AG10803 (cell line): ENCODE measurements around the gene ELK3.

Experiments used
- DNase-seq: peaks from one replicate; pipeline ENCODE4 v3.0.0; 2010; ENCODE audit warnings: low read depth
- H3K4me3 ChIP-seq: 2 replicates; pipeline ENCODE4 v1.5.1; 2011; ENCODE audit warnings: mild to moderate bottlenecking, low read length, control low read depth
- TF ChIP-seq, protein P1 (sequence below): conservative IDR thresholded peaks from 2 replicates; pipeline ENCODE4 v1.5.1; 2011; ENCODE audit warnings: mild to moderate bottlenecking, low read length, control low read depth, inconsistent platforms

Gene ELK3

DNA sequence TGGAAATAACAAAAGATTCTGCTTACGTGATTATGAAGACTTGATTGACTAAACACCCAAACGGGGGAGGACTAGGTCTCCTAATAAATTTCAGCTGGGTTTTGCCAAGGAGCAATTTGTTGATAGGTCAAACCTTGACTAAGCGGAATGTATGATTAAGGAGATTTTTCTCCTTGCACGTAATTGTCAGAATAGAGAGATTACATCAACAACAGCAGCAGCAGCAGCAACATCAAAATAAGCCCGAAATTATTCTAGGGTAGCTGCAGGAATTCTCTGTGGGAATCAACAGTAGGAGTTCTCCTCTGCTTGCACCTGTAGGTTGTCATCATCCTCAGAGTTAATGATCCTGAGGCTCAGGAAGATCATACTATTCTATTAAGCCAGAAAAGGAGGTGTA, 10.2 kb downstream of the ELK3 start:
- H3K4me3 ChIP-seq: no peak overlapping the region
- TF ChIP-seq, protein P1, sequence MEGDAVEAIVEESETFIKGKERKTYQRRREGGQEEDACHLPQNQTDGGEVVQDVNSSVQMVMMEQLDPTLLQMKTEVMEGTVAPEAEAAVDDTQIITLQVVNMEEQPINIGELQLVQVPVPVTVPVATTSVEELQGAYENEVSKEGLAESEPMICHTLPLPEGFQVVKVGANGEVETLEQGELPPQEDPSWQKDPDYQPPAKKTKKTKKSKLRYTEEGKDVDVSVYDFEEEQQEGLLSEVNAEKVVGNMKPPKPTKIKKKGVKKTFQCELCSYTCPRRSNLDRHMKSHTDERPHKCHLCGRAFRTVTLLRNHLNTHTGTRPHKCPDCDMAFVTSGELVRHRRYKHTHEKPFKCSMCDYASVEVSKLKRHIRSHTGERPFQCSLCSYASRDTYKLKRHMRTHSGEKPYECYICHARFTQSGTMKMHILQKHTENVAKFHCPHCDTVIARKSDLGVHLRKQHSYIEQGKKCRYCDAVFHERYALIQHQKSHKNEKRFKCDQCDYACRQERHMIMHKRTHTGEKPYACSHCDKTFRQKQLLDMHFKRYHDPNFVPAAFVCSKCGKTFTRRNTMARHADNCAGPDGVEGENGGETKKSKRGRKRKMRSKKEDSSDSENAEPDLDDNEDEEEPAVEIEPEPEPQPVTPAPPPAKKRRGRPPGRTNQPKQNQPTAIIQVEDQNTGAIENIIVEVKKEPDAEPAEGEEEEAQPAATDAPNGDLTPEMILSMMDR: no peak
- no peak for DNase-seq

DNA sequence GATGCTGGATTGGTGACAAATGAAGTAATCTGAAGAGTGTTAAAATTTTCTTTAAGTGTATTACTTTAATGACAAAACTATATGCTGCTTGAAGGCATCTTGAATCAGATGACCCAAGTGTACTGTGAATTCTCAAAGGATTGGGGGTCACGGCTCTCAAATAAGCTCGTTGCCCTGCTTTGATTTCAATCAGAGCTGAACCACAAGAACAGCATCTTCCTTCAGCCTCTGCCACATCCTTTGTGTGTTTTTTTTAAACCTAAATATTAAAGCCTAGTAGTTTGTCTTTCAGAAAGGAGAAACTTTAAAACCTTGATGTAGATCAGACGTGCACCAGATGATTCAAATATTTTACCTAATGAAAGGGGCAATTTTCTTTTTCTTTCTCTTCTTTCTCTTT, 11.7 kb downstream of the ELK3 start:
- TF ChIP-seq, protein P1: no peak
- no peak overlapping the region for H3K4me3 ChIP-seq
- no peak for DNase-seq

DNA sequence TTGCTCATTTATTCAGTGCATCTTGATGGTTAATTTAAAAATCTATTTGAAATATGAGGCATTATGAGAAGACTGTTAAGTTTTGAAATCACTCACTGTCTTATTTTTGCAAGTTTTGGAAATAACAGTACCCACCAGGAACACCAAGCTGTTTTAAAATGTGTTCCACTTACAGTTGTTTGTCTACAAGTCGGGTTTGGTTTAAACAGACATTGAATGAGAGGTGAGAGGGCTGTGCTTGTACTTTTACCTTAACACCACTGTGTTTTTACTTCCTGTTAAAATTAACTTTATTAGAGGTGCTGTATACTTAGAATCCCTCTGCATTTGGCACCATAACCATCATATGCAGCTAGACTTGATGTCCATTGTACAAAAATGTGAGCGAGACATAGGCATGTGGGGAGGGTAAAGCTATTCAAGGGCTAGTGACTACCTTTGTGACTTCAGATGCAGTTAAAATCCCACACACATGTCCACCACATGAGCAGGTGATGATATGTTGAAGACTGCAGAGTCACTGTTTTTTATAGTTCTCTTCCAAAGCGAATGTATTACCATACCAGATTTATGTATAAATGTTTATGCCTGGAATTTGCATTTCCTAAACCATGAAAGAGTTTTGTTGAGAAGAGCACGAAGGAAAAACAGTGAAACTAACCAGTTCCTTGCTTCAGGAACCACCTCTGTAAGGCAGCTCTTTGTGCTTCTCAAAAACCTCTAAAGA, 12.9 kb downstream of the ELK3 start:
- H3K4me3 ChIP-seq: no peak overlapping the region
- TF ChIP-seq, protein P1: no peak
- no peak for DNase-seq

DNA sequence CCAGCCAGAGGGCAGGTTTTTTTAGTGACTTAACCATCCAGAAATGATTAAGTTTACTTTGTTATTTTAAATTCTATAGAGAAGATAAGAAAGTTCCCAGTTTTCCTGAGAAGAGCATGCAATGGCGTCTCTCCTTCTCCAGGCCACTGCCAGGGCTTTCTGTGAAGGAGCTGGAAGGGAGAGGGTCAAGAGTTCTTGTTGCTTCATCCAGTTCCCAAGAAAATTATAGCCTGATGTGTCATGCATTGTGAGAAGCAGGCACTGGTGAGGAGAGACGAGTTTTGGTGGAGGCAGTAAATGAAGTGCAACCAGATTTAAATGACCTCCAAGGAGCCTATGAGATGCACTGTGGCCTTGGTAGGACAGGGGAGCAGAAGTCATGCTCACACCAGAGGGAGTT, 14.2 kb downstream of the ELK3 start:
- DNase-seq: peak; percentile 80
- TF ChIP-seq, protein P1: no peak
- no peak overlapping the region for H3K4me3 ChIP-seq

DNA sequence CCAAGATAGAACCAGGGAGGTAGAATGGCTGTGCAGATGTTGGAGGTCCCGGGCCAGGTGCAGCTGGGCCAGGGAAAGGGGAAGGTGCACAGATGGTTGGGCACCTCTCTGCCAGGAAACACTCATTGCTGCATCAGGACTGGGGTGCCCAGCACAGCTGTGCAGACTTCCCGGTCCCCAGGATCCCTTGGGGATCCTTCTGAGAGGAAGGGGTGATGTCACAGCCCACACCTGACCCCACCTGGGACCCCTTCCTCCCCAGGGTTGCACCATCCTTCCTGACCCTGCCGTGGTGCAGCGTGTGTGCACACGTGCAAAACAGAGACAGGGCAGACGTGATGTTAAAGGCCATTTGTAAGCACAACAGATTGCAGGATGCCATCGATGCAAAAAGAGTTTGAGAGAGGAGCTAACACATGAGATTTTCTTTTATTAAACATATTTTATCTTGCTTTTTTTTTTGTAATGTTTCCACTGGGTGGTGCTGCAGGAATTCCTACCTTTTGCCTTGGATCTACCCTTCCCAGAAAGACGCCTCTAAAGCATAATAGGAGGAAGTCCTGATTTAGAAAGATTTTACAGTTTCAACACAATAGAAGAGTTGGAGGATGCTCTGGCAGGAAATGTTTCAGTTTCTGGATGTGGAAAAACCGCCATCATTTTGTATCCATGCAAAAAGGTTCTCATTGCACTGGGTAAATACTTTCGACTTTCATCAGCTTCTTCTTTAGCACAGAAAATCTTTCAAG, 14.8 kb downstream of the ELK3 start:
- TF ChIP-seq, protein P1: peak; percentile 17
- DNase-seq: no peak
- H3K4me3 ChIP-seq: no peak overlapping the region

DNA sequence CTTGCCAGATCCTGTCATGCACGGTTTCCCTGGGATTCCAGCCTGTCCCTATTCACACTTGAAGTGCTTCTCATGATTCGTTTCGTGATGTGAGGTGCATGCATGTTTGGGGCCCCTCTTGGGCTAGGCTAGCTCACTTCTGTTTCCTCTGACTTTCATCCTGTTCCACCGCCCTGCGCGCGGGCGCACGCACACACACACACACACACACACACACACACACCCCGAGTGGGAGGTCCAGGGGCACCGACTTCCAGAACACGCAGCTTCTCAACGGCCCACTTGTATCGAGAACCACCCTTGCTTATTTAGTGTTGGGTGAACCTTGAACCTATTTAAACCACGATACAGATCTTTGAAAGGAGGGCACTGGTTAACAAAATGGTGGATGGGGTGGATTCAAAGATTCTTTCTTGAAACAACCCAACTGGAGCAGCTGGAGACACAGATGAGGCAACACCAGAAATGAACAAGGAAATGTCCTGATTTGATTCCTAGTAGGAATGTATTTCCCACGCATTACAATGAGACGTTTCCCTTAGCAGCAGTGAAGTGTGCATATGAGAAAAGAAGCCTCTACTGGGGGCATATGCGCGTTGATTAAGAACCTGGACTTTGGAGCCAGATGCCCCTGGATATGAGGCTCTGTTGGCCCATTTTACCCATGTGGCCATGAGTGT, 16.3 kb downstream of the ELK3 start:
- no peak for DNase-seq
- TF ChIP-seq, protein P1: no peak

More for the DNA sequence above, 16.3 kb downstream of the ELK3 start:
- no peak overlapping the region for H3K4me3 ChIP-seq
